ENCODE data around the gene PRDM11.

DNA sequence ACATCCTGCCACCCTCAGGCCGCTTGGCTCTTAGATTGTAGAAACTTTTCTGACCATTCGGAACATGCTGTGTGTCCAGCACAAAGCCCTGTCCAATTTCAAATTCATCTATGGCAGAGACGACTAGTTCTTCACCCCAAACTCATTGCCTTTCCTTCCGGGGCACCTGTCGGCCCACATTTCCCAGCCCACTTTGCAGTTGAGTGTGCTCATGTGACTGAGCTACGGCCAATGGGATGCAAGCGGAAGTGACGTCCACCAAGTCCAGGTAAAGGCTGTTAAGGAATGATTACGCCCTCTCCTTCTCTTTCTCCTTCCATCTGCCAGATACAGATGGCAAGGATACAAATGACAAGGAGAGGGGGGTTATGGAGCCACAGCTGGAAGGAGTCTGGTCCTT lies 107.2 kb downstream of the PRDM11 start:
- TF ChIP-seq POLR2AphosphoS5 (IDR thresholded peaks at IDR 0.05; ENCODE audit: insufficient read depth in 1 of 2, low read depth in 1 of 2) = no peak
- TF ChIP-seq, protein P1, sequence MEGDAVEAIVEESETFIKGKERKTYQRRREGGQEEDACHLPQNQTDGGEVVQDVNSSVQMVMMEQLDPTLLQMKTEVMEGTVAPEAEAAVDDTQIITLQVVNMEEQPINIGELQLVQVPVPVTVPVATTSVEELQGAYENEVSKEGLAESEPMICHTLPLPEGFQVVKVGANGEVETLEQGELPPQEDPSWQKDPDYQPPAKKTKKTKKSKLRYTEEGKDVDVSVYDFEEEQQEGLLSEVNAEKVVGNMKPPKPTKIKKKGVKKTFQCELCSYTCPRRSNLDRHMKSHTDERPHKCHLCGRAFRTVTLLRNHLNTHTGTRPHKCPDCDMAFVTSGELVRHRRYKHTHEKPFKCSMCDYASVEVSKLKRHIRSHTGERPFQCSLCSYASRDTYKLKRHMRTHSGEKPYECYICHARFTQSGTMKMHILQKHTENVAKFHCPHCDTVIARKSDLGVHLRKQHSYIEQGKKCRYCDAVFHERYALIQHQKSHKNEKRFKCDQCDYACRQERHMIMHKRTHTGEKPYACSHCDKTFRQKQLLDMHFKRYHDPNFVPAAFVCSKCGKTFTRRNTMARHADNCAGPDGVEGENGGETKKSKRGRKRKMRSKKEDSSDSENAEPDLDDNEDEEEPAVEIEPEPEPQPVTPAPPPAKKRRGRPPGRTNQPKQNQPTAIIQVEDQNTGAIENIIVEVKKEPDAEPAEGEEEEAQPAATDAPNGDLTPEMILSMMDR (IDR thresholded peaks at IDR 0.05) = no peak

Measured in vagina (tissue), 2 donors.